CD4-positive, alpha-beta T cell treated with Interleukin-10 for 1 hour (primary cell): ENCODE data around the gene ZFX.
"Not testable (repeated sequence)": the region's sequence is repeated elsewhere in the genome, so short reads cannot be mapped to it uniquely, and the experiment has no call there.

ENCODE experiments used
- DNase-seq: peaks from one replicate; pipeline ENCODE4 v3.0.0-alpha.2; 2020

ZFX gene

GRCh38 chrX:24149351-24150050 is at the start of gene ZFX:
Gene ZFX, plus strand, starts transcription at chrX:24149729. Its CDS starts 23,014 bp downstream, at chrX:24172743.
- DNase-seq, result peak; percentile 74

- DNase-seq, result no peak
Observed at GRCh38 chrX:24100713-24101112, 48.8 kb upstream of the ZFX start.

GRCh38 chrX:24110069-24110468 is 39.5 kb upstream of the ZFX start:
- DNase-seq, result no peak

DNA sequence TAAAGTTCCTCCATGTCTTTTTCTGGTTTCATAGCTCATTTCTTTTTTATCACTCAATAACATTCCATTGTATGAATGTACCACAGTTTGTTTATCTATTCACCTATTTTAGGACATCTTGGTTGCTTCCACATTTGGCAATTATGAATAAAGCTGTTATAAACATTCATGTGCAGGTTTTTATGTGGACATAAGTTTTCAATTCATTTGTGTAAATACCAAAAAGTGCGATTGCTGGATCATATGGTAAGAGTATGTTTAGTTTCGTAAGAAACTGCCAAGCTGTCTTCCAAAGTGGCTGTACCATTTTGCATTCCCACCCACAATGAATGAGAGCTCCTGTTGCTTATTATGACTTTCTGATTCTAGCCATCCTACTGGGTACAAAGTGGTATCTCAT is 36.3 kb upstream of the ZFX start:
- DNase-seq, result no peak

- no peak for DNase-seq
Observed at GRCh38 chrX:24117258-24117657, 32.3 kb upstream of the ZFX start.

DNA sequence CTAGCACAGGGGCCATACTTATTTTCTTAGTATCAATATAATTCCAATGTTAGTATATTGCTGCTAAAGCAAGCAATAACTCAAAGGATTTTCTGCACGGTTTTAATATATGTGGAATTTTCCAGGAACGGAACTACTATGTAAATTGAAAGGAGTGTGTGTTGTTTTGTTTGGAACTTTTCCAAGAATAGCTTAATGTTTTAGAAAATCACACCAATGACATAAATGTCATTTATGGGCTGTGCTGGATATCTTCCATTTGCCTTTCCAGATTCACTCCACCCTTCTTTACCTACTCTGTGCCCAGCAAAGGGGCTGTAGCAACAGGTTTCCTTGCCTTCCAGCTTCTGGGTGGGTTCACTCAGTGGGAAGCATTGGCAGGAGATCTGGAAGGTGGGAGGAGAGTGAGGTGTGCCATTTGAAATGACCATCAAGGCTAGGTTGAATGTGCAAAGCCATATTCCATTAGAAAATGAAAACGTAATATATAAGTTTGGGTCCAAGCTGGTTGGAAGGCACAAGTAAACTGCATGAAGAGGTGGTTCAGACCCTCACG is 25.2 kb upstream of the ZFX start:
- DNase-seq, result no peak

GRCh38 chrX:24125028-24125612 is 24.4 kb upstream of the ZFX start:
- DNase-seq, result no peak

GRCh38 chrX:24131476-24131875 is 18.1 kb upstream of the ZFX start:
- DNase-seq, result no peak

GRCh38 chrX:24133312-24133711 is 16.2 kb upstream of the ZFX start:
- DNase-seq, result no peak

DNA sequence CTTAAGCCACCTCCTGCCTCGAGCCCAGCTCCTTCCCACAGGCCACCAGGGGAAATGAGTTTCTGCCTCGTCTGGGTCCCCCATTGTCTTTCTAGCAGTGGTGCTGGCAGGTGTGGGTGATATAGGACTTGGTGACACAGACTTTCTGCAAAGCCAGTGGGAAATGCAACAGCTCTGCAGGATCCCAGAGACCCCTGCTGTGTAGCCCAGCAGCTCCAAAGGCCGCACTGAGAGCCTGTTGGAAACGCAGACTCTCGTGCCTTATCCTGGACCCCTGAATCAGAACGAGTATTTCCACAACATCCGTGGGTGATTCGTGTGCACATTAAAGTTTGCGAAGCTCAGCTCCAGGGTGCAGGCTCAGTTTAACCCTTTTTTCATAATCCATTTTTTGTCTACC is 13.8 kb upstream of the ZFX start:
- not testable (repeated sequence) for DNase-seq

GRCh38 chrX:24137192-24137591 is 12.3 kb upstream of the ZFX start:
- no peak for DNase-seq

GRCh38 chrX:24143982-24144381 is 5.5 kb upstream of the ZFX start:
- DNase-seq, result not testable (repeated sequence)

DNA sequence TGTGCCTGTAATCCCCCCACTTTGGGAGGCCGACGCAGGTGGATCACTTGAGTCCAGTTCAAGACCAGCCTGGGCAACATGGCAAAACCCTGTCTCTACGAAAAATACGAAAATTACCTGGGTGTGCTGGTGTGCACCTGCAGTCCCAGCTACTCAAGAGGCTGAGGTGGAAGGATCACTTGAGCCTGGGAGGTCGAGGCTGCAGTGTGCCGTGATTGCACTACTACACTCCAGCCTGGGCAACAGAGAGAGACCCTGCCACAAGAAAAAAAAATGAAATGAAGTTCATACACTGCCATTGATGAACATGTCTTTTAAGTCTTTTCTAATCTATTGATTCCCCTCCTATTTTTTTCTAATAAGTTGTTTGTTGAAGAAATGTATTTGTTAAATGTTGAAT is 5.0 kb upstream of the ZFX start:
- DNase-seq, result no peak

- DNase-seq, result no peak
Observed at GRCh38 chrX:24145303-24146186, 4.0 kb upstream of the ZFX start.

DNA sequence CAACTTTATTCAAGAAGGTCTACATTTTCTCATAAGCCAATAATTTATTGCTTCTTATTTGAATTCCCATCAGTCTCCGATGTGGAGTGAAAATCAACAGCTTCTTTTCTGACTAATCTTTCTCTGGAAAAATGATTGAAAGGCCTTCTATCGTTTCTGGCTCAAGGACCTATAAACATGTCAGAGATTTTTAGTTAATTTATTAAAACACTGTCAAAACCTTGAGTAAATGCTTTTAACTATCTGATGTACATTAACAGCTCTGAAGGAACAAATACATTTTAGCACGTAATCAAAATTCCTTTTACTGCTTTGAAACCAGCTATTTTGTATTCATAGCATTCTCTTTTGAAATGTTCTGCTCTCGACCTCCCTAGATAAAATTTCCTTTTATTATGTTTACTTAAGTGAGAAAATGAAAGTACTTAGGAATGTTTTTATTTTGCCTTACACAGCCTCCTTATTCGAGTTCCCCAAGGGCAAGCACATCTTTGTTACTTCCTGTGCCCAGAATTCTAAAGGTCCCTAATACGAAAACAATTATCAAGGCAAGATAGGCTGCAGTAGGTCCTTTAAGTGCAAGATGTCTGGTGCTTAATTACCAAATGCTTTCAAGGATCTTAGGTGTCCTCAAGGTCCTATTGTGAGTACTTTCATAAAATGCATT is 3.1 kb upstream of the ZFX start:
- DNase-seq, result no peak

DNA sequence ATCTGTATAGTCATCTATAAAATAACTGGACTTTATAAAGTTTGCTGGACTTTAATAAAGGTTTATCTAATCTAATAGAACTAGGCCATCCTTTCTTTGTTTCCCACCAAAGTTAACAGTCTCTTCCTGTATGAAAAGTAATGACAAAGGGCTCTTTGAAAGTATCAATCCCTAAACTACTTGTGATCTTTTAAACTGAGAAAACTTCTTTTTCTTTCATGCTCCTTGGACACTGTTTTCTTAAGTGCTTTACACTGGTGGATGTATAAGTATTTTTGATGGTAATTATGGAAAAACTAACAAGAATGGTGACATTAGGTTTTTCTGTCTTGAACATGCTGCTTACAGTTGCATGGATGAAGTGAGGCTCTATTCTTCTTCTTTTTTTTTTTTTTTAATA is 2.4 kb upstream of the ZFX start:
- no peak for DNase-seq

GRCh38 chrX:24148121-24148520 is 1.4 kb upstream of the ZFX start:
- no peak for DNase-seq

GRCh38 chrX:24148535-24149350 is 786 bp upstream of the ZFX start:
- DNase-seq, result peak; percentile 48

DNA sequence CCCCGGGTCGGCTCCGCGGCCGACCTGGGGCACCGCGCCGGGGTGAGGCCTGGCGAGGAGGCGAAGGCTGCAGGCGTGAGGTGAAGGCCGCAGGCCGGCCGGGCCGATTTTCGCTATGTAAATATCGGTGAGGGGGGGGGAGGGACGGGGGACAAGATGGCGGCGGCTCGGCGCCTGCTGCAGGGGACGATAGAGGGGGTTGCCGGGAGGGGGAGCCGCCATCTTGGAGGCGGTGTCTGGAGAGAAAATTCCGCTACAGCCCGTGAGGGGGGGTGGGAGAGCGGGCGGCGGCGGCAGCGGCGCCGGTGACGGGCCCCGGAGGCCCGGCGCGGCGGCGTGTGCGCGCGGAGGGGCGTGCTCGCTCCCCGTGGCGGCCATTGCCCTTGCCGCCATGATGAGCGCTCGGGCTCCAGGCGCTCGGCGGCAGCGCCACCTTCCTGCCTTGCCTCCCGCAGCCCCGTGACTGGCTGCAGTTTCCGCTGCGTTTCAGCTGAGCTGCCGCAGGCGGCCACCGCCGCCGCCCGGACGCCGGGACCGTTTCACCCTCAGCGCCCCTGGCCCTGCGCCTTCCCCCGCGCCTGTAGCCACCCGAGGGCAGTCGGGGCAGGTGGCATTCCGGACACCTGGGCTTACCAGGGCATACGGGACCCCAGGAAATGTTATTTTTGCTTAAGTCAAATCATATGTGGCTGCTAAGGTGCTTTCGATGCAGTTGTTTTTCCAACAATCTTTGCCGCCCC is 692 bp downstream of the ZFX start:
- DNase-seq, result peak; percentile 90

DNA sequence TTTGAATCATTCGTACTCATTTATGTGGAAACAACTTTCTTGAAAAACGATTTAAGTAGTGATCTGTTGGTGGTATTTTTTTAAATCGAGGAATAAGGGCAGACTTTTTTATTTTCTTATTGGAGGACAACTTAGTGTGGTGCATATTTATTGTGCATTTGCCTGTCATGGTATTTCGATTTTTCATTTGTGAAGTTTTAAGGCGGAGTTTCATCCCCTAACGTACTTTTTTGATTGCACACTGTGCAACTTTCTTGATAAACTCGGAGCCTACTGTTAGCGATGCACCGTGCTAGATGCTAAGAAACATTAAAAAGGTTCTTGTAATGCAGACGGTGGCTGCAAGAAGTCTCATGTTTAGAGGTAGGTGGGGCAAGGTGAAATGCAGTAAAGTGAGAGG is 1.4 kb downstream of the ZFX start:
- no peak for DNase-seq

GRCh38 chrX:24151513-24151912 is 2.0 kb downstream of the ZFX start:
- no peak for DNase-seq
